Cortex of kidney (tissue), 1 donor: ENCODE results near the gene WNK2.

ENCODE experiments used
- DNase-seq: peaks from one replicate; lab custom pipeline; 2025; lab: John Stamatoyannopoulos, UW

WNK2 gene

DNA sequence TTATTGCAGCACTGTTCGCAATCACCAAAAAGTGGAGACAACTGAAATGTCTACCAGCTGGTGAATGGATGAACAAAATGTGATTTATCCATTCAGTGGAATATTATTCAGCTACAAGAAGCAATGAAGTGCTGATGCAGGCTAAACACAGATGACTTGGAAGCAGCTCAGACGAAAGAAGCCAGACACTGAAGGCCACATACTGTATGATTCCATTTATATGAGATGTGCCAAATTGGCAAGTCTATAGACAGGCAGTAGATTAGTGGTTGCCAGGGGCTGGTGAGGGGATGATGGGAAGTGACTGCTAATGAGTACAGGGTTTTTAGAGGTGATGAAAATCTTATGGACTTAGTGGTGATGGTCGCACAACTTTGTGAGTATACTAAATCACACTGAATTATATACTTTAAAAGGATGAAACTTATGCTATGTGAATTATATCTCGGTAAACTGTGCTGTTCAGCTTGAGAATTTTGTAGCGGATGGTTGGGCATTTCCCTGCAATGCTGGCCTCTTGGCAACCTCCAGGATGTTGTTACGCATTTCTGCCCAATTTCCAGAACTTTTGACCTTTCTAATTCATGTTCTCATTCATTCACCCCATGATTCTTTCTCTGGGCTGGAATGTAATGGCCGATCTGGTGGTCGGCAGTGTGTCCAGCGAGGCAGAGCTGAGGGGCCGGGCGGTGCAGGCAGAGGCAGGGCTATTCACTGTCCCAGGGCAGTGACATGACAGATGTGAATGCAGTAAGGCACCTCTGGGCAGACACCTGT, 22.0 kb upstream of the WNK2 start:
- DNase-seq: no peak

DNA sequence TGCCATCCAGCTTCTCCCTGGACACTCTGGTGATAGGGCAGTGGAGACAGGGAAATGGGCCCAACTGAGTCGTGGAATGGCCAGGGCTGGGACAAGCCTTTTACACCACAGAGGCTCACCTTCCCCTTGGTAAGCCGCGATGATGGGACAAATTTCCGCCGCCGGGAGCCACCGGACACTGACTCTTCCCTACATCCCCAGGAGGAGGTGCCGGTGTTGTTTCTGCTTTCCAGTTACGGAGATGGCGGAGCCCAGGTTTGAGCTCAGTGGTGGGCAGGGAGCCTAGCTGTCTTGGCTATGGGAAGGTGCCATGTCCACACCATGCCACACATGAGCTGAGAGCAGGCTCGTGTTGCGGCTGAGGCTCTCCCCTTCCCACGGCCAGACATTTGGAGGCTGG, 19.9 kb upstream of the WNK2 start:
- no peak for DNase-seq

DNA sequence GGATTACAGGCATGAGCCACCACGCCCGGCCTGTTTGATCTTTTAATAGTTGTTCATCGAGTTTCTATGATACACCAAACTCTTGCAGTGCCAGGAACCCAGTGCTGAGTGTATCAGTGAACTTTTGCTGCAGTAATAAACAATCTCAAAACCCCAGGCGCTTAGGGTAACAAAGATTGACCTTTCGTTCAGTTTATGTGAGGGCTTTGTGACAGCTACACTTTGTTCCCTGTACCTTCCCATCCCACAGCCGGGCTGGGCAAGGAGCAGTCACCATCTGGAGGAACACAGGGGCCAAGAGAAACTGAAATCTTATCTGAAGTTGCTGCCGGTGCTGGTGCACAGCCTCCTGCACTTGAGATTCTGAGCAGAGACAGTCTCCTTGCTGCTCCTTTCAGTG, 17.2 kb upstream of the WNK2 start:
- DNase-seq: no peak

DNA sequence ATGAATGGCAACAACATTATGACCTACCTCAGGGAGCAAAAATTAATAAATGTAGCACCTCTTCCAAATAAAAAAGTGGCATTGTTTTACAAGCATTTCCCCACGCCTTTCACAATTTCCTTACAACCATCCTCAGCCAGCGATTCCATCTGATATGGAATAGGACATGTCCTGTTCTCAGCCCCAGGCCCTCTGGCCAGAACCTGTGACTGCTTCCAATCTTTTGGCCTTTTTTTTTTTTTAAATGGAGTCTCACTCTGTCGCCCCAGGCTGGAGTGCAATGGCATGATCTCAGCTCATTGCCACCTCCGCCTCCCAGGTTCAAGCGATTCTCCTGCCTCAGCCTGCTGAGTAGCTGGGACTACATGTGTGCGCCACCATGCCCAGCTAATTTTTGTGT, 16.8 kb upstream of the WNK2 start:
- no peak for DNase-seq

DNA sequence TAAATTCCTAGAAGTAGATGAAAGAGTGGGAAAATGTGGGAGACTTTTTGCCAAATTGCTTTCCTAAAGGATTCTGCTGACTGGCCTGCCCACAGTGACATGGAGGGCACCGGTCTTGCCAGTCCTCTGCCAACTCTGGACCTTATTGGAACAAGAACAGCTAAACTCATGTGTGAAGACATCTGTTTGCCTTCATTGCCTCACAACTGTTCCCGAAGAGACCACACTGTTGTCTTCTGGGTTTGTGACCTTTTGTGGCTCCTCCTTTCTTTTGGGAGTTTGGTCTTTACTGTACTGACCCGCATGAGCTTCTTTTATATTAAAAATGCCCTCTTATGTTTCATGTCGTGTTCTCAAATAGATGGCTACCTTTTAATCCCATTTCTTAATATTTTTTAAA, 16.1 kb upstream of the WNK2 start:
- no peak for DNase-seq

DNA sequence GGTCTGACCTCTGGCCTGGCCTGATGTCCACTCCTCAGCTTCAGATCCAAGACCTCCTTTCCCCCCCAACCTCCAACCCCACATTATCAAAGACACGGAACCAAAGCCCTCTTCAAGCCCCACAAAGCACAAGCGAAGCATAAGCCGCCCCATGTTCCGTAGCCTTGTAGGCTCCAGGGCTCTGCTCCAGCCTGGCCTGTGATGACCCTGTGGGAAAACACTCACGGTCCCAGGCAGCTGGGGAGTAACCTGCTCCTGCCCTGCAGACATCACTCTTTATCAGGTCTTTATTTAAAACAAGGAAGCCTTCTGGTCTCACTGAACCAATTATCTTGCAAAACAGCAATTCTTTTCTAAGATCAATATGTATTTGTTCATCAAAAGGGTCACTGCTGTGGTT, 15.4 kb upstream of the WNK2 start:
- no peak for DNase-seq

DNA sequence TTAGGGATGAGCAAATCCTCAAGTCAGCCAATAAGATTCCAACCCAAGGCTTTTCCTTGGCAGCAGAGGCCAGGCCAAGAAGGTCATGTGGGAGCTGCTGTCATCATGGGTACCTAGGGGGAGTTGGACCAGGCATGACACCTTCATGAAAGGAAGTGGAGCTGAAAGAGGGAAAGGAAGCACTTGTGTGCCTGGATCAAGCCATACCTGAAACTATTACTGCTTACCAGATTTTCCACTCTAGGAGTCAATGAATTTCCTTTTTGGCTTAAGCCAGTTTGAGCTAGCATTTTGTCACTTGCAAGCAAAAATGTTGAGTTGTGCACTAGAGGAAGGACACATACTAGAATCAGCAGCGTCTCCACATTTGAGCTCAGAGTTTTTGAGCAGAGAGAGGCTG, 14.5 kb upstream of the WNK2 start:
- DNase-seq: no peak

DNA sequence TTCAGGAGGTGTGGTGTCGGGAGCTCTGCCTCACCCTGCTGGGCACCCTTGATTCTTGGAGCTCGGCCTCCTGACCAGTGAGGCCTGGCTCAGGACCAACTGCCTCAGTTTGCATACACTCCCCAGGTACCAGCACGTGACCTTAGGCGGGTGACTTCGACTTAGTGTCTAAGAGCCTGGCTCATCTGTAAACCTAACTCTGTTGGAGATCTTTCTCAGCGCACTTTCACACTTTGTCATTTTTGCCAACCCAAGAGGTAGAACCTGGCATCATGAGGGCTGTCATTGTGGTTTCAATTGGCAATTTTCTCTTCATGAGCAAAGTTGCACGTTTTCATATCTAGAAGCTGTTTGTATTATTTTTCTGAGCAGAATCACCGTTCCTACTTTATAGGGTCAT, 13.4 kb upstream of the WNK2 start:
- no peak for DNase-seq

DNA sequence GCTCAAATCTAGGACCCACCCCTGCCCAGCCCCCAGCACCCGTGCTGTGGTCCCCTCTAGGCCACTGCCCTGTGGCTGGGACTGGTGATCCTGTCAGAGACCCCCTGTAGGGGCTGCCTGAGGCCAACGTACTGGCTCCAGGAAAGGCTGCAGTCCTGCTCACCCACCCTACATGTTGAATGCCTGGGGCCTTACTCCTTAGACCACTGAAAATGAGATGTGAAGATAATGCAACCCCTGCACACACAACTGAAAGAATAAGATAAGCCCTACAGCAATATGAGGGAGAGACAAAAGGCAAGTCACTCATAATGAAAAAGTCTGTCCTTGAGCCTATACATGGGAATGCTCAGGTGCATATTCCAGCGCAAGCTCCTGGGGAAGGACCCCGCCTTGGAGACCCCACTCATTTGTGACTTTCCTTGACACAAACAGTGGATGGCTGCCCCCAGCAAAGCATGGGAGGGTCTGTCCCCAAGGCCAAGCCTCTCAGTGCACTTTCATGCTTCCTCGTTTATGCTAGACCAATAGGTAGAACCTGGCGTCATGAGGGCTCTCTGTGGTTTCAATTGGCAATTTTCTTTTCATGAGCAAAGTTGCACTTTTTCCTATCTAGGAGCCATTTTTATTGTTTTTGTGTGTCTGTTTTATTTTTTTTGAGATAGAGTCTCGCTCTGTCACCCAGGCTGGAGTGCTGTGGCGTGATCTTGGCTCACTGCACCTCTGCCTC, 12.5 kb upstream of the WNK2 start:
- no peak for DNase-seq

DNA sequence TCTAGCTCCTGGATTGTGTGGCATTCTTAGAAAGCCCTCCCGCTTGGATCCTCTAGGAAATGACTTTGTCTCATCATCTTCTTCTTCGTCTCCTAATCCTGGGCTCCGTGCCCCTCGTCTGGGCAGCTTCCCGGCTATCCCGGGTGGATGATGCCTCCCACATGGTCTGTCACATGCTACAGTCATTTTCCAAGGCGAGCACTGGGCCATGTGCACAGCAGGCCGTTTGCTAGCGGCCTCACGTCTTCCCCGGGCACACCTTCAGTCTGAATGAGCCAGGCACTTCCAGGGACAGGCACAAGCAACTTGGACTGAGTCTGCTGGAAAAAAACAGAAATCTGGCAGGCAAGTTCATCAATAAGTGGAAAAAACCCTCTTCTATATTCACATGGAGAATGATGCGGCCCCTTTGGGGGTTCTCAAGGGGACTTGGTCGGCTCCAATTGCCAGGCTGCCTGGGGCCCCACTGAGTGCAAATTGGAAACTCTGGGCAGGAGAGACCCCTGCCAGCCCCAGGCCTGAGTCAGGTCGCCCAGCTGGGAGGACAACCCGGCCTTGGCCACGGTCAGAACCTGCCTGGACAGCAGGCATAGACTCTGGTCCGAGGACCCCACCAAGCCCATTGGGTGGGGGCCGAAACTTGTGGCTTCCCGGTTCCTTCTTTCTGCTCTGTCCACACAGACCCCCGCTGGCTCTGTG, 11.1 kb upstream of the WNK2 start:
- no peak for DNase-seq

DNA sequence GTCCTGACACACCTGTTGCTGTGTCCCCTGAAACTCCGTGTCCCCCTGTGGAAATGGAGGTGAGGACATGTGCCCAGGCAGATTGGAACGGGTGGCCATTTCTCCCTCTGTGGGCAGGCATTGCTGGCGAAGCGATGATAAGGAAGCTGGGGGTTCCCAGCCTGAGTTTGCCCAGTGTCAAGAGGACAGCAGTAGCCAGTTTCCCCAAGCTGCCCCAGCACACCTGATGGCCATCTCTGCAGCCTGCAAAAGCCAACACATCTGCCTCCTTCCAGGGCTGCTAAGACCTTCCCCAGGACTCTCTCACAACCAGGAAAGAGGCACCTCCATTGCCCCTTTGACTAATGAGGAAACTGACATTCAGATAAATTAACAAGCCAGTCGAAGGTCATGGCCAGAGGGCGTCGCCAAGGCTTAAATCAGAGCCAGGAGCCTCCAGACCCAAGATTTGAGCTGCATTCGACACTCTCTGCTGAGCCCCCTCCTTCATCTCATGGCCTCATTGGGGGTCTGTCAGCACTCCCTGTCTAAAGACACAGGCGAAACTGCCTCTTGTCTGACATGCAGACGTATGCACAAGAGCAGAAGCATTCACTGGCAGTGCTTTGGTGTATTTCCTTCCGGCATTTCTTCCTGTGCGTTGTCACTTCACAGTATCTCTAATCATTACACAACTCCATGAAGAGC, 10.4 kb upstream of the WNK2 start:
- no peak for DNase-seq

DNA sequence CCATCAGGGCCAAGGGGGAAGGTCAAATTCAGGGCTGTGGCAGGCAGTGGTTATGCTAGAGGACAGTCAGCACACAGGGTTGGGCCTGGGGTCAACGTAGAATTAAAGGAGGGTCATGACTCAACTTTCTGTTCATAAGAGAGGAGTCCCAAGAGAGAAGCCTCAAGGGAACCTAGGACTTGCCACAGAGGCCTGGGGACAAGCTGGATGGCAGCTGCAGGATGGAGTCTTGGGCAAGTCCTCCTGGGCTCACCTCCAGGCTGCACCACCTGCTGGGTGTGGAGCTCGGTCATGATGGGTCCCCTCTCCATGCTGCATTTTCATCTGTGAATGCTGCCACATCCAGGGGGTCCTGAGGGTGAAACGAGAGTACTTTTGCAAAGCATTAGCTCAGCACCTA, 9.0 kb upstream of the WNK2 start:
- no peak for DNase-seq

DNA sequence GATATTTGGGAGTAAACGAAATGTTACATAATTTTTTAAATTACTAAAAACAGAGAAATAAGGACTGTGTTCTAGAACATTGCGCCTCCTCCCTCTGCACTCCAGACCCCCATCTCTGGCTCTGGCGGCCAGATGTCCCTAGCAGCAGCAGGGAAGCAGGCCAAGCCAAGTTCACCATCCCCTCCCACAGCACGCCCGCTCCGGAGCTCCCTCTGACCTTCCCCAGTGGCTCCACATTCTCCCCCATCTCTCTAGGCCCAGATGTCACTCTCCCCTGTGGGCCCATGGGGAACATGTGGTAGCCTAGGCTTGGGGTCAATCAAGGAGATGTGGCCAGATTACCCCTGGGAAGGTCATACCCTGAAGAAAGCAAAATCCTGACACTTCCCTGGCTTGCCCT, 6.3 kb upstream of the WNK2 start:
- DNase-seq: no peak

DNA sequence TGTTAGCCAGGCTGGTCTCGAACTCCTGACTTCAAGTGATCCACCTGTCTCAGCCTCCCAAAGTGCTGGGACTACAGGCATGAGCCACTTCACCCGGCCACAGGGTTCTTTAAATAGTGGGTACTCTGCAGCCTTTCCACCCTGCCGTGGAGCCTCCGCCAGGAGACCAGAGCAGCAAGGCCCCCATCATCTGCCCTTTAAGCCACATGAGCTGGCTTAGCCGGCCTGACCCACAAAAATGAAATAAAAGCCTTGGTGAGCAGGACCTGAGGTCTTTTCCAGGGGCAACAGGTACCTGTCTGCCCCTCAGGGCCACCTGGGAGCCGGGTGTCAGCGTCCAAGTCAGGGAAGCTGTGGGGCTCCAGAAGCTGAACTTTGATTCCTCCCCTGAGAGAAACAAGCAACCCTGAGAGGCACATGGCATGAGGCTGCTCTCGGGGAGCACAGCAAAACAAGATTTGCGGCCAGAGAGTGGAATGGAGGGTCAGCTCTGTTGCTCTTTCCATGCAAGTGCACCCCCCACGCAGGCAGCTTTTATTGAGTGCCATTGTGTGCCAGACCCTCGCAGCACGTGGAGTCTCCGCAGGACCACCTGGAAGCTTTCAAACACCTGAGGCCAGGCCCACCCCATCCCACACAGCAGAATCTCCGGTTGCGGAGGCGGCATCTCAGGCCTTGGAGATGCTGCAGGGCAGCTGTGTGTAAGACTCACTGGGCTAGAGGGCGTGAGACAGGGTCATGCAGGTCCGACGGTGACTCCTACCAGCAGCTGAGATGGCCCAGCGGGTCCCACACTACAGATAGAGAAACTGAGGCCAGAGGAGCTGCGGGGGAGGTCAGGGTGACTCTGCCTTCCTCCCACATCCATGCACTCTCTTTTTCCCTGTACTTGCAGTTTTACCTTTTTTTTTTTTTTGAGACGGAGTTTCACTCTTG, 4.8 kb upstream of the WNK2 start:
- no peak for DNase-seq

DNA sequence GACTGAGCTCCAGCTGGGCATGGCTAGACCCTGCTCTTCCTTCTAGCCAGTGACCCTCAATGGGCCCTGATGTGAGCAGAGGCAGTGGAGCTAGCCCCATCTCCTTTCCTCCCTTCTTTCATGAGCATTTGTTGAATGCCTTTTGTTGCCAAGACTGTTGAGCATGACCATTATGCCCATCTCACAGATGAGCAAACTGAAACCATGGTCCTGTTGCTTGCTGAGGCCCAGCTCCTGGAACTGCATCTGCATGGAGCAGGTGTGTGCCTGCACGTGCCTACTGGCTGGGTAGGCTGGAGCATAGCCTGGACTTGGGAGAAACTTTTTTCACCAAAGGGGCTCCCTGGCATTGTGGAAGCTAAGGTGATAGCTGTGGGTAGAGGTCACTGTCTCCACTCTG, 3.0 kb upstream of the WNK2 start:
- no peak for DNase-seq

DNA sequence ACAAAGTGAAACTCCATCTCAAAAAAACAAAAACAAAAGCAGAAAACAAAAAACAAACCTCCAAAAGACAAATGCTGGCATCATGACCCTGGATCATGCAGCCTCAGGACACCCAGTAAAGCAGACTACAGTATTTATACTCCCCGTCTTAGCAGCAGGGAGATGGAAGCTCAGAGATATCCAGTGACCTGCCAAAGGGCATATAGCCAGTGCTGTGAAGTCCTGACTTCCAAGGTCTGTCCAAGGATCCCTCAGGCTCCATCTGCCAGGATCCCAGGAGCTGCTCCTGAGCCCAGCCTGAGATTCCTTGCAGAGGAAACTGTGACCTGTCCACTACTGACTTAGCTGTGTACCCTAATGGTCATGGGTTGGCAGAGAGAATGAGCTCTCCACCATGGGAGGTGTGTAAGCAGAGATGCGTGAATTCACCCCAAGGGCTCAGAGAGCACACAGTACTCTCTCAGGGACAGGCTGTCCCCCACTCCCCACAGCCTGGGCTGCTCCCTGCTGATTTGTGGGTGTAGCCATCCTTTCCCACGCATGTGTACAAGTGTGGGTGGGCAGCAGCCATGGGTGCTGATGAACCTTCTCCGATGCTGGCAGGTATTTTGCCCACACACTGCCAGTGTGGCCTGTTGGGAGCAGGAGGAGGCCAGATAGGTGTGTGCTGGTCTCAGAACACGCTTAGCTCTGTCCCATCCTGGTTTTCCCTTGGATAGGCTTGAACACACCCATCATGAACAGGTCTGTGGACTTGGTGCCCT, 2.1 kb upstream of the WNK2 start:
- DNase-seq: no peak

DNA sequence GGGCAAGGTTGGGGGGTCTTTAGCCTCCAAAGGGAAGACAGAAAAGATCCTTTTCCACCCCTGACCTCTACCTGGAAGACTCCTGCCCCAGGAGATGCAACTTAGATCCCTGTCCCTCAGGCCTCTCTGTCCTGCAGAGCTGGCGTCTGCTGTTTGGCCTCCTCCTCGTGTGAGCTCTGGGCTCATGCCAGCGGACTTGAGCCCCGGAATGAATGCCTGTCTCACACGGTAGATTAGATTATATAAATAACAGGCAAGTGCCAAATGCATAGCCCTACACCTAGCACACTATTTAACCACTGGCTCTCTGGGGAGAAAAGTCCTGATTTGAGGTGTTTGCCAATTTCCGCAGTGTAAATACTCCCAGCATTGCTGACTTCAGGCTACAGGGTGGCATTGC, 1.4 kb upstream of the WNK2 start:
- no peak for DNase-seq

DNA sequence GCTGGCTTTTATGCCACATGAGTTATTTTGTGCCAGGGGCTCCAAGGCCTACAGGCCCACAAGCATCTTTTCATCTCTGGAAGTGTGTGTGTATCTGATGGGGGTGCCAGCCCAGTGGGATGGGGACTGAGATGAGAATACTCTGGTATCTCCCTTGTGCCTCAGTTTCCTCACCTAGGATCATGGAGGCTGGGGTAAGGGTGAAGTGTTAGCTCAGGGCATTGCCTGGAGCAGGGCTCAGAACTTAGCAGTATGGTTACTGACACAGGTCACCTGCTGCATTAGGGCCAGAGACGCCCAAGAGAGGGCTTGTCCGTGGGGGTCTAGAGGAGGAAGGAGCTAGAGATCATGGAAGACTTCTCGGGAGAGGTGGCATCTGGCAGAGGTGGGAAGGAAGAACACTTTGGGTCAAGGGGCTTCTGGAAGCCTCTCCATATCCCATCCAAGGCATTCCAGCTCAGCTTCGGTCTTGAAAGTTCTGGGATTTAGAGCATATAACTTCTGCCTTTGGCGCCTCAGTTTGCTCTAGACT, 742 bp upstream of the WNK2 start:
- no peak for DNase-seq

DNA sequence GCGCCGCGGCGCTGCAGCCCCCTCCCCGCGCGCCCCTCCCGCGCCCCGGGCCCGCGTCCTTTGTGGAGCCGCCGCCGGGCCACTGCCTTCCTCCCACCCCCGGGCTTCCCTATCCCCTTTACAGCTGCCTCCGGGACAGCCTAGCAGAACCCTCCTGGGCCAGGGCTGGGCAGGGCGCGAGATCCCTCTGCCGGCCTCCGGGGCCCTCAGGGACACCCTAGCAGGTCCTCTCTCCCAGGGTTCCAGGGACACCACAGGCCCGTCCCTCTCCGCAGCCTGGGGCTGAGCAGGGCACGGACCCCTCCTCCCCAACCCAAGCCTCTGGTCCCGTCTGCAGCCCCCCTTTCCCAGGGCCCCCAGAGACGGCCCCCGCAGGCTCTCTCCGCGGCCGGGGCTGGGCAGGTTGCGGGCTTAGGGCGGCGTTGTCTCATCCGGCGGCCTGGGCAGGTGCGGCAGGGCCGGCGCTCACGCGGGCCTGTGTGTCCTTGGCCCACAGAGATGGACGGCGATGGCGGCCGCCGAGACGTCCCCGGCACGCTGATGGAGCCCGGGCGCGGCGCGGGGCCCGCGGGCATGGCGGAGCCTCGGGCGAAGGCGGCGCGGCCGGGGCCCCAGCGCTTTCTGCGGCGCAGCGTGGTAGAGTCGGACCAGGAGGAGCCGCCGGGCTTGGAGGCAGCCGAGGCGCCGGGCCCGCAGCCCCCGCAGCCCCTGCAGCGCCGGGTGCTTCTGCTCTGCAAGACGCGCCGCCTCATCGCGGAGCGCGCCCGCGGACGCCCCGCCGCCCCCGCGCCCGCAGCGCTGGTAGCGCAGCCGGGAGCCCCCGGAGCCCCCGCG, 710 bp downstream of the WNK2 start:
- DNase-seq: no peak
